Mucosa of descending colon (tissue), 3 donors: ENCODE results near the gene ANKS1B. TPM values are rescaled to one million over a fixed set of nuclear protein-coding genes. Genes with fewer than 3 reads are reported as not detected.

ENCODE experiments used
- ATAC-seq: fragments of 200-7000 bp; cut with Tn5 transposase; one replicate; pipeline ENCODE4 v1.9.1; 2020; ENCODE audit warnings: mild to moderate bottlenecking, moderate library complexity
- DNase-seq, 3 donors: peaks; one replicate each; pipeline ENCODE4 v3.0.0-alpha.2; 2020
- H3K36me3 ChIP-seq: fragments of 200-600 bp; one replicate; pipeline ENCODE4 v1.8.0; 2021; ENCODE audit warnings: low read depth, mild to moderate bottlenecking
- H3K4me1 ChIP-seq: fragments of 200-600 bp; one replicate; pipeline ENCODE4 v1.8.0; 2021; ENCODE audit warnings: low read depth, mild to moderate bottlenecking
- H3K4me3 ChIP-seq: fragments of 200-600 bp; one replicate; pipeline ENCODE4 v1.8.0; 2021; ENCODE audit warnings: mild to moderate bottlenecking
- H3K9me3 ChIP-seq: fragments of 200-600 bp; one replicate; pipeline ENCODE4 v1.8.0; 2021; ENCODE audit warnings: mild to moderate bottlenecking
- intact Hi-C, 2 donors: fragments of 100-400 bp; cut with DNase I in 1 of 2; cut with micrococcal nuclease in 1 of 2; formaldehyde crosslinking; loops; one replicate each; pipeline versions ENCODE4 v1.11.0 to v1.11.1; 2022; cut with DNase I, micrococcal nuclease
- total RNA-seq, 3 donors: library from RNA; stranded (reverse); fragmentation: NEBNext Ultra II Directional in 2 of 3; extraction: Animal tissue kit (Norgen Biotek cat#: 25700) in 2 of 3; gene quantifications; one replicate each; pipeline versions ENCODE4 v1.2.1 to v1.2.4, GENCODE V29; 2021 to 2023
- TF ChIP-seq, protein P1 (sequence below): fragments of 200-600 bp; IDR thresholded peaks from one replicate; pipeline ENCODE4 v1.8.0; 2022; ENCODE audit warnings: antibody characterized with exemption, mild to moderate bottlenecking
- donor health status: DM: no; HTN: no; CAD: no; lungs with moderate emphysema.
- donor health status: DM: no; HTN: no; CAD: no.
- donor health status: DM: no; HTN: yes; CAD: no.

ANKS1B gene
- total RNA-seq, 3 donors from 2014 or later = 1.1 to 22.2 (median 2.3) TPM

DNA sequence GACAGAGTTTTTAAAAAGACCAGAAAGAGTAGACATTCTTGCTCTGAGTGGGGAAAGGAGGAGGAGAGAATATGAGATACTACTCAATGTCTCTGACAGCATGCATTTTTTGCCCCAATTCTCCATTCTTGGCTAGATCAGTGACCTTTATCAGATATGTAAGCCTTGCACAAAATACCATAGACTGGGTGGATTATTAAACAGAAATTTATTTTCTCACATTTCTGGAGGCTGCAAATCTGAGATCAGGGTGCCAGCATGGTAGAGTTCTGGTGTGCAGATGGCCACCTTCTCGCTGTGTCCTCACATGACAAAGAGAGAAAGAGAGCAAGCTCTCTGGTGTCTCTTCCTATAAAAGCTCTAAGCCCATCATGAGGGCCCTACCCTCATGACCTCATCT lies 38.6 kb downstream of the ANKS1B start:
- TF ChIP-seq, protein P1, sequence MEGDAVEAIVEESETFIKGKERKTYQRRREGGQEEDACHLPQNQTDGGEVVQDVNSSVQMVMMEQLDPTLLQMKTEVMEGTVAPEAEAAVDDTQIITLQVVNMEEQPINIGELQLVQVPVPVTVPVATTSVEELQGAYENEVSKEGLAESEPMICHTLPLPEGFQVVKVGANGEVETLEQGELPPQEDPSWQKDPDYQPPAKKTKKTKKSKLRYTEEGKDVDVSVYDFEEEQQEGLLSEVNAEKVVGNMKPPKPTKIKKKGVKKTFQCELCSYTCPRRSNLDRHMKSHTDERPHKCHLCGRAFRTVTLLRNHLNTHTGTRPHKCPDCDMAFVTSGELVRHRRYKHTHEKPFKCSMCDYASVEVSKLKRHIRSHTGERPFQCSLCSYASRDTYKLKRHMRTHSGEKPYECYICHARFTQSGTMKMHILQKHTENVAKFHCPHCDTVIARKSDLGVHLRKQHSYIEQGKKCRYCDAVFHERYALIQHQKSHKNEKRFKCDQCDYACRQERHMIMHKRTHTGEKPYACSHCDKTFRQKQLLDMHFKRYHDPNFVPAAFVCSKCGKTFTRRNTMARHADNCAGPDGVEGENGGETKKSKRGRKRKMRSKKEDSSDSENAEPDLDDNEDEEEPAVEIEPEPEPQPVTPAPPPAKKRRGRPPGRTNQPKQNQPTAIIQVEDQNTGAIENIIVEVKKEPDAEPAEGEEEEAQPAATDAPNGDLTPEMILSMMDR = no peak
- DNase-seq (no peak), ATAC-seq (no peak)
- Histone ChIP-seq H3K4me3 (no peak overlapping the region), H3K9me3 (no peaks in the 10 kb centered on the region), H3K36me3 (no peaks in the 10 kb centered on the region), H3K4me1 (no peaks in the 10 kb centered on the region)
- intact Hi-C loops = no loop called here

- Histone ChIP-seq H3K36me3 (no peaks in the 10 kb centered on the region), H3K4me3 (no peak overlapping the region), H3K9me3 (no peaks in the 10 kb centered on the region), H3K4me1 (no peaks in the 10 kb centered on the region)
- DNase-seq (no peak), ATAC-seq (no peak)
- intact Hi-C loops = no loop called here
- TF ChIP-seq, protein P1 = no peak
Measured at GRCh38 chr12:99935608-99936007, 49.1 kb downstream of the ANKS1B start.

DNA sequence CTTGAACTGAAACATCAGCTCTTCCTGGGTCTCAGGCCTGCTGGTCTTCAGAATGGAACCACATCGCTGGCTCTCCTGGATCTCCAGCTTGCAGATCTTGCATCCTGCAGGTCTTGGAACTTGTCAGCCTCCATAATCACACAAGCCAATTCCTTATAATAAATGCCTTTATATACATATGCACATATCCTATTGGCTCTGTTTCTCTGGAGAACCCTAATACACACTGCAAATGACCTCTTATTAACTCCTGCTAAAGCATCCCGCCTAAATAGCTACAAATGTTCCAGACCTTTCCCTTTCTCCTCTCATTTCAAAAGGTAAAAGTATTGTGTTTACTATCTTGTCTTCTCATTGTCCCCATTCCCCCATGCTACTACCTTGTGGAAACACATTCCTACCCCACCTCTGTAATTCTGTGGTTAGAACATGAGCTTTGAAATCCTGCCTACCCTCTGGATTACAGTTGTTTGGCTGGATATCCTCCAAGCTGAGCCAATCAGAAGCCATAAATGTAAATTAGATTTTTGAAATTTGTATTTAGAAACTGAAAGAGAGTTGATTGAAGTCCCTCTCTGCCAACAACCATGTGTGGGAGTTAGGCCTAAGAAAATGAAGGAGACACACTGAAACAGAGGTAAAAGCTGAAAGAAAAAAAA lies 58.1 kb downstream of the ANKS1B start:
- Histone ChIP-seq H3K4me3 (no peak overlapping the region), H3K9me3 (no peaks in the 10 kb centered on the region), H3K4me1 (no peaks in the 10 kb centered on the region), H3K36me3 (no peaks in the 10 kb centered on the region)
- no peak for DNase-seq
- no peak for ATAC-seq
- intact Hi-C loops = no loop called here
- TF ChIP-seq, protein P1 = no peak

- DNase-seq = no peak
- TF ChIP-seq, protein P1 = no peak
- H3K4me3 ChIP-seq = no peak overlapping the region
- H3K4me1 ChIP-seq = no peaks in the 10 kb centered on the region
- no peak for ATAC-seq
- intact Hi-C loops = no loop called here
- no peaks in the 10 kb centered on the region for H3K36me3 ChIP-seq
- no peaks in the 10 kb centered on the region for H3K9me3 ChIP-seq
Measured at GRCh38 chr12:99920353-99920960, 64.3 kb downstream of the ANKS1B start.

- DNase-seq (no peak), ATAC-seq (no peak)
- no peak overlapping the region for H3K4me3 ChIP-seq
- H3K4me1 ChIP-seq = no peaks in the 10 kb centered on the region
- no peaks in the 10 kb centered on the region for H3K36me3 ChIP-seq
- no peaks in the 10 kb centered on the region for H3K9me3 ChIP-seq
- TF ChIP-seq, protein P1 = no peak
- intact Hi-C loops = no loop called here
Measured at GRCh38 chr12:99917711-99918402, 66.9 kb downstream of the ANKS1B start.
